Measurements from ENCODE around the gene CADM1. TPM values are rescaled to one million over a fixed set of nuclear protein-coding genes. Genes with fewer than 3 reads are reported as not detected.

CADM1 gene
- total RNA-seq, 6 experiments from 2014 or later = 21.1 to 56.7 (median 30.6) TPM

- Histone ChIP-seq H3K9me3 (no peaks in the 10 kb centered on the region), H3K27ac (no peak overlapping the region), H3K4me1 (no peaks in the 10 kb centered on the region), H3K36me3 (no peaks in the 10 kb centered on the region), H3K4me3 (no peak overlapping the region), H3K27me3 (no peaks in the 10 kb centered on the region)
- ATAC-seq (no peak), DNase-seq (no peak)
- WGBS (ENCODE audit: insufficient coverage, low coverage, low lambda C conversion rate, missing lambda C conversion rate) = 34% methylated on average over 3 of the region's 3 CpGs
- TF ChIP-seq POLR2A (IDR thresholded peaks at IDR 0.05) = no peak
- no peak for TF ChIP-seq CTCF (IDR thresholded peaks at IDR 0.05)
- intact Hi-C loops (cut with DNase I) = no loop called here
These were observed 113.1 kb downstream of the CADM1 start for GRCh38 chr11:115391160-115391559.

DNA sequence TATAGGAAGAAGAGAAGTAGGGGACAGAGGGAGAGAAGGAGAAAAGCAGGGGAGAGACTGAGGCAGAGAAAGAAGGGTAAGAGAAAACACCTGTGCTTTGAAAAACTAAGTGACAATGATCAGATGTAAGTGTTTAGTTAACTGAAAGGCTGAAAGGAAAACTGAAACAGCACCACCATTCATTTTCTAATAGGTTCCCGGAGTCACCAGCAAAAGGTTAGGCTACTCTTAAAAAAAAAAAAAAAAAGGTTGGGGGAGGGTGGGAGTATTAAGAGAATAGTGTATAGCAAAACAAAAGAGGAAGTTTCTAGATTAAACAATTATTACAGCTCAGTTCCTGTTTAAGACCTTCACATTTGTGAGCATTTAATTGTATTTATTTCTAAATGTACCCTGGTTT lies 113.8 kb downstream of the CADM1 start:
- no peaks in the 10 kb centered on the region for H3K4me1 ChIP-seq
- no peak for ATAC-seq
- WGBS (ENCODE audit: insufficient coverage, low coverage, low lambda C conversion rate, missing lambda C conversion rate) = 43% methylated on average over 1 of the region's 1 CpG
- no peak overlapping the region for H3K27ac ChIP-seq
- TF ChIP-seq CTCF (IDR thresholded peaks at IDR 0.05) (no peak), POLR2A (IDR thresholded peaks at IDR 0.05) (no peak)
- intact Hi-C loops (cut with DNase I) = no loop called here
- no peaks in the 10 kb centered on the region for H3K27me3 ChIP-seq
- H3K36me3 ChIP-seq = no peaks in the 10 kb centered on the region
- no peak overlapping the region for H3K4me3 ChIP-seq
- DNase-seq = no peak
- H3K9me3 ChIP-seq = no peaks in the 10 kb centered on the region

DNA sequence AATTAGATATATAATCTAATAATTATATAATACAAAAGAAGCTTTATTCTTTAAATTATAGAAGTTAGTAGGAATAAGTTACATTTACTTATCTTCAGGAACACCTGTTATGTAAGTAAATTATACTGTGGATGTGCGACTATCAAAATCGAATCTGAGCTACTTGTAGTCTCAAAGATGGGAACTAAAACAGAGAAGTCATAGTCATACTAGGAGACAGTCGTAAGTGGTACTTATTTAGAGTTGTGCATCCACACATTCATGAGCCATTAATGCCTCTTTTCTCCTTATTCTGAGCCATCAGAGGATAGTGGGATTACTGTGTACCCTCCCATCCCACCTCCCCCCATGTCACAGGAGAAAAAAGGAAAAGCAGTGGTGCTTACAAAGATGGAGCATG lies 114.4 kb downstream of the CADM1 start:
- Histone ChIP-seq H3K9me3 (no peaks in the 10 kb centered on the region), H3K4me3 (no peak overlapping the region), H3K27me3 (no peaks in the 10 kb centered on the region), H3K4me1 (no peaks in the 10 kb centered on the region), H3K36me3 (no peaks in the 10 kb centered on the region), H3K27ac (no peak overlapping the region)
- WGBS (ENCODE audit: insufficient coverage, low coverage, low lambda C conversion rate, missing lambda C conversion rate) = 81% methylated on average over 3 of the region's 3 CpGs
- ATAC-seq = no peak
- intact Hi-C loops (cut with DNase I) = no loop called here
- DNase-seq = no peak
- TF ChIP-seq CTCF (IDR thresholded peaks at IDR 0.05) = no peak
- no peak for TF ChIP-seq POLR2A (IDR thresholded peaks at IDR 0.05)

DNA sequence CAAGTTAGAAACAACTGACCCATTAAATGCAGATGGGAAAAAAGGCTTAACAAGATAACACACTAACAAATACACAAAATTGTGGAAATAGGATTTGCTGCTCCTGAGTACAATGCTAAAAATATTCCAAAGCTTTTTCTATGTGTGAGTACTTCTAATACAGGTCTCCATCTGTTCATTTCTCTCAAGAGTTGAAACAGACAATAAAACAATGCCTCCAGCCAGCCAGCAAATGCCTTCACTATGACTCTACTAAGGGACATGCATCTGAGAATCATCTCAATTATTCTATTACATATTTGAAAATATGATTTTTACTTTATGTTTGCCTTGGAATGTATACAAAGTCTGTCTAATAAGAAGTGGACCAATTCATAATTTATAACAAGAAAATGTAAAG lies 119.0 kb downstream of the CADM1 start:
- no peaks in the 10 kb centered on the region for H3K4me1 ChIP-seq
- TF ChIP-seq POLR2A (IDR thresholded peaks at IDR 0.05) (no peak), CTCF (IDR thresholded peaks at IDR 0.05) (no peak)

GRCh38 chr11:115384236-115384635 lies 120.0 kb downstream of the CADM1 start:
- WGBS (ENCODE audit: insufficient coverage, low coverage, low lambda C conversion rate, missing lambda C conversion rate) = 92% methylated on average over 2 of the region's 2 CpGs
- no peak overlapping the region for H3K27ac ChIP-seq
- no peak for TF ChIP-seq CTCF (IDR thresholded peaks at IDR 0.05)
- no peak for TF ChIP-seq POLR2A (IDR thresholded peaks at IDR 0.05)
- no peaks in the 10 kb centered on the region for H3K36me3 ChIP-seq
- H3K4me1 ChIP-seq = no peaks in the 10 kb centered on the region
- intact Hi-C loops (cut with DNase I) = no loop called here
- no peaks in the 10 kb centered on the region for H3K27me3 ChIP-seq
- DNase-seq = no peak
- H3K9me3 ChIP-seq = no peaks in the 10 kb centered on the region
- H3K4me3 ChIP-seq = no peak overlapping the region
- no peak for ATAC-seq

More for the DNA sequence above, 119.0 kb downstream of the CADM1 start:
- intact Hi-C loops (cut with DNase I) = no loop called here
- H3K27me3 ChIP-seq = no peaks in the 10 kb centered on the region
- DNase-seq (no peak), ATAC-seq (no peak)
- H3K36me3 ChIP-seq = no peaks in the 10 kb centered on the region
- no peak overlapping the region for H3K4me3 ChIP-seq
- no peak overlapping the region for H3K27ac ChIP-seq
- H3K9me3 ChIP-seq = no peaks in the 10 kb centered on the region

Measured in right lobe of liver (tissue), 6 donors.